GM12878 (cell line): ENCODE measurements around the gene GRK5. TPM values are rescaled to one million over a fixed set of nuclear protein-coding genes. Genes with fewer than 3 reads are reported as not detected.

Experiments used
- ATAC-seq: fragments of 200-7000 bp; cut with Tn5 transposase; 3 replicates; pipeline ENCODE4 v1.9.1; 2020; ENCODE audit warnings: mild to moderate bottlenecking, moderate library complexity
- BruUV-seq: library from RNA; stranded (reverse); fragments of 400-500 nt; replicated peaks from 2 replicates; lab custom pipeline; 2021; lab: Mats Ljungman, UMichigan
- CTCF ChIA-PET: fragments of 300-600 bp; sonication (Branson Sonifier 250); formaldehyde crosslinking; extraction: SDS; loops from one replicate; lab custom pipeline; 2021; ENCODE audit warnings: inconsistent platforms; lab: Yijun Ruan, JAX
- POLR2A ChIA-PET: fragments of 350-600 bp; formaldehyde crosslinking; extraction: SDS; loops from one replicate; lab custom pipeline; 2021; ENCODE audit warnings: inconsistent platforms; lab: Charles Lee
- RAD21 ChIA-PET: fragments of 300-600 bp; sonication (Branson Sonifier 250); formaldehyde crosslinking; loops from one replicate; lab custom pipeline; 2023; ENCODE audit warnings: antibody characterized with exemption; ENCODE audit not compliant: unreplicated experiment; lab: Charles Lee
- SMC1A ChIA-PET: fragments of 300-600 bp; sonication (Branson Sonifier 250); formaldehyde crosslinking; loops from one replicate; lab custom pipeline; 2023; ENCODE audit not compliant: unreplicated experiment, uncharacterized antibody; lab: Charles Lee
- DNase-seq: peaks from one replicate; pipeline ENCODE4 v3.0.0-alpha.2; 2011; ENCODE audit warnings: low read depth, low spot score
- FAIRE-seq: peaks from 3 replicates; lab custom pipeline; 2011; peaks lifted over from hg19 to GRCh38; lab: Jason Lieb, UNC
- H2AFZ ChIP-seq: 2 replicates; pipeline ENCODE4 v1.6.0; 2011; ENCODE audit warnings: low read depth, low read length, control low read depth; ENCODE audit not compliant: control insufficient read depth
- H3K27ac ChIP-seq: 2 replicates; pipeline ENCODE4 v1.5.1; 2011; ENCODE audit warnings: control low read depth; ENCODE audit not compliant: control insufficient read depth, insufficient read depth
- H3K27me3 ChIP-seq, 2 experiments: replicated peaks in 1 of 2; 2 replicates each; pipeline versions ENCODE4 v1.6.0 to v1.6.1; 2011; ENCODE audit warnings: low read length in 1 of 2; ENCODE audit not compliant: control insufficient read depth in 2 of 2, insufficient read depth in 2 of 2
- H3K36me3 ChIP-seq, 2 experiments: 2 replicates each; pipeline ENCODE4 v1.5.1; 2011; ENCODE audit warnings: low read length in 1 of 2; ENCODE audit not compliant: control insufficient read depth in 2 of 2, insufficient read depth in 2 of 2
- H3K4me1 ChIP-seq: 2 replicates; pipeline ENCODE4 v1.6.1; 2011; ENCODE audit warnings: mild to moderate bottlenecking, low read length, moderate library complexity, mixed read lengths; ENCODE audit not compliant: control insufficient read depth, insufficient read depth
- H3K4me2 ChIP-seq: 2 replicates; pipeline ENCODE4 v1.6.0; 2011; ENCODE audit warnings: control low read depth; ENCODE audit not compliant: control insufficient read depth, insufficient read depth
- H3K4me3 ChIP-seq: fragments of 200-600 bp; sonication (generic); 2 replicates; pipeline ENCODE4 v1.5.1; 2016
- H3K79me2 ChIP-seq: 2 replicates; pipeline ENCODE4 v1.6.0; 2011; ENCODE audit warnings: low read length; ENCODE audit not compliant: control insufficient read depth, insufficient read depth
- H3K9ac ChIP-seq: 2 replicates; pipeline ENCODE4 v1.8.0; 2011; ENCODE audit warnings: low read length, control low read depth, mixed read lengths; ENCODE audit not compliant: control insufficient read depth, insufficient read depth
- H3K9me3 ChIP-seq: replicated peaks from 3 replicates; pipeline ENCODE4 v1.5.1; 2011; ENCODE audit warnings: mild to moderate bottlenecking, low read length; ENCODE audit not compliant: control insufficient read depth, insufficient read depth
- H4K20me1 ChIP-seq: 2 replicates; pipeline ENCODE4 v1.6.0; 2011; ENCODE audit not compliant: control insufficient read depth, insufficient read depth
- CHD1 ChIP-seq: IDR thresholded peaks from 2 replicates; pipeline ENCODE4 v1.6.1; 2012; ENCODE audit warnings: low read depth, low read length, improper control_type of control experiment
- CREB1 ChIP-seq: IDR thresholded peaks from 2 replicates; pipeline ENCODE4 v1.6.1; 2012; ENCODE audit warnings: low read depth, mild to moderate bottlenecking, inconsistent platforms
- EED ChIP-seq: sonication (generic); IDR thresholded peaks from 2 replicates; pipeline ENCODE4 v1.6.1; 2016; ENCODE audit warnings: antibody characterized with exemption, low read depth
- ELK1 ChIP-seq: IDR thresholded peaks from 2 replicates; pipeline ENCODE4 v1.6.1; 2012; ENCODE audit warnings: low read depth, low read length, improper control_type of control experiment
- ETV6 ChIP-seq, 2 experiments: fragments of 450-650 bp in 1 of 2; IDR thresholded peaks in 1 of 2; conservative IDR thresholded peaks in 1 of 2; 2 replicates each; pipeline ENCODE4 v1.6.1; 2014; ENCODE audit warnings: antibody characterized with exemption in 1 of 2, borderline replicate concordance in 1 of 2, low read depth in 1 of 2, mild to moderate bottlenecking in 1 of 2, moderate library complexity in 1 of 2
- GABPA ChIP-seq: IDR thresholded peaks from 2 replicates; pipeline ENCODE4 v1.6.1; 2014; ENCODE audit warnings: antibody characterized with exemption, low read depth, mild to moderate bottlenecking, inconsistent platforms
- IRF4 ChIP-seq: IDR thresholded peaks from 2 replicates; pipeline ENCODE4 v1.6.1; 2011; ENCODE audit warnings: low read depth, low read length
- KLF5 ChIP-seq: fragments of 450-650 bp; IDR thresholded peaks from 2 replicates; pipeline ENCODE4 v1.6.1; 2014; ENCODE audit warnings: mild to moderate bottlenecking; ENCODE audit not compliant: partially characterized antibody
- NFIC ChIP-seq: IDR thresholded peaks from 2 replicates; pipeline ENCODE4 v1.6.1; 2012; ENCODE audit warnings: low read depth, mild to moderate bottlenecking, inconsistent platforms, low read length, moderate library complexity
- PBX3 ChIP-seq: IDR thresholded peaks from 2 replicates; pipeline ENCODE4 v1.6.1; 2011; ENCODE audit warnings: mild to moderate bottlenecking, low read depth, low read length, moderate library complexity; ENCODE audit not compliant: insufficient replicate concordance
- RCOR1 ChIP-seq: conservative IDR thresholded peaks from 2 replicates; pipeline ENCODE4 v1.6.1; 2012; ENCODE audit warnings: low read depth, low read length, improper control_type of control experiment
- RUNX3 ChIP-seq: IDR thresholded peaks from 2 replicates; pipeline ENCODE4 v1.6.1; 2012; ENCODE audit warnings: low read length, inconsistent platforms
- STAT1 ChIP-seq: fragments of 450-650 bp; conservative IDR thresholded peaks from 2 replicates; pipeline ENCODE4 v1.6.1; 2014; ENCODE audit warnings: antibody characterized with exemption, mild to moderate bottlenecking
- STAT3 ChIP-seq: IDR thresholded peaks from 2 replicates; pipeline ENCODE4 v1.6.1; 2011; ENCODE audit warnings: low read depth, low read length, improper control_type of control experiment
- TCF7 ChIP-seq: IDR thresholded peaks from 2 replicates; pipeline ENCODE4 v1.6.1; 2014; ENCODE audit warnings: antibody characterized with exemption, borderline replicate concordance
- YBX1 ChIP-seq: fragments of 450-650 bp; IDR thresholded peaks from 2 replicates; pipeline ENCODE4 v1.6.1; 2016; ENCODE audit warnings: antibody characterized with exemption
- ZNF592 ChIP-seq: fragments of 450-650 bp; IDR thresholded peaks from 2 replicates; pipeline ENCODE4 v1.6.1; 2017; ENCODE audit warnings: mild to moderate bottlenecking, moderate library complexity
- WGBS: methylation state at CpG from one replicate; pipeline ENCODE4 v1.1.6; 2016; ENCODE audit warnings: low lambda C conversion rate; ENCODE audit not compliant: insufficient replicate concordance, insufficient coverage; ENCODE audit errors: missing lambda C conversion rate; 5-methylcytosine and 5-hydroxymethylcytosine counted together
- in situ Hi-C: fragments of 300-500 bp; cut with MboI; formaldehyde crosslinking; loops from 9 replicates; pipeline ENCODE4 v1.14.3; 2018; ENCODE audit warnings: mixed read lengths
- intact Hi-C: fragments of 100-400 bp; cut with micrococcal nuclease; formaldehyde crosslinking; loops from one replicate; pipeline ENCODE4 v1.14.2; 2022; ENCODE audit not compliant: unreplicated experiment
- polyA plus RNA-seq, 11 experiments: library from polyadenylated mRNA; depleted of rRNA in 4 of 11; unstranded in 6 of 11; stranded (reverse) in 5 of 11; fragments of >200 nt; fragmentation: Nextera tagmentation in 4 of 11; fragmentation: Illumina TruSeq in 1 of 11; extraction: Ambion mirVana in 4 of 11; extraction: Trizol in 1 of 11; gene quantifications; 1 replicate in 1 of 11; 2 replicates in 10 of 11; pipeline versions ENCODE4 v1.2.1 to v1.2.3, GENCODE V29; 2011 to 2016; ENCODE audit warnings: inconsistent platforms in 2 of 11, missing spikeins in 2 of 11, low read depth in 1 of 11
- total RNA-seq, 4 experiments: library from RNA; depleted of rRNA in 3 of 4; stranded (reverse); fragments of >200 nt in 3 of 4; fragmentation: Illumina TruSeq in 1 of 4; extraction: Trizol in 1 of 4; gene quantifications; 2 replicates each; pipeline versions ENCODE4 v1.2.1 to v1.2.3, GENCODE V29; 2013 to 2021
- TF ChIP-seq, protein P1 (sequence below): fragments of 150-350 bp; IDR thresholded peaks from 2 replicates; pipeline ENCODE4 v1.6.1; 2014; ENCODE audit warnings: mild to moderate bottlenecking, low read depth, low read length

The GRK5 gene
- total and polyA plus RNA-seq, 10 of the 15 experiments (the other 5 are each of a cell fraction or from before 2014, with no cell fraction given): 0.11 to 22.1 (median 10.0) TPM

DNA sequence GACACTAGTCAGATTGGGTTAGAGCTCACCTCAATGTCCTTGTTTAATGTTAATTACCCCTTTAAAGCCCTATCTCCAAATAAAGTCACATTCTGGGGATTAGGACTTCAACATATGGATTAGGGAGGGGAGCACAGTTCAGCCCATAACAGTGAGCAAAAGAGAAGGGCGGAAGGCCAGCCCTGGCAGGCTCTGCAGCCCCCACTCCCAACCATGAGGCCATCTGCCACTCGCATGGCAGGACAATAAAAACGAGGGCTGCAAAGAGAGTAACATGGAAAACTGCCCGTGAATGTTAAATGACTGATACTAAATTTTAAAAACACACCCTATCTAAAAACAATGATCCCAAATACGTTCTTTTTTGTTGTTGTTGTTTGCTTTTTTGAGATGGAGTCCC is 296.4 kb downstream of the GRK5 start:
- Histone ChIP-seq H4K20me1 (no peaks in the 10 kb centered on the region), H2AFZ (no peak overlapping the region), H3K4me2 (no peak overlapping the region), H3K4me3 (no peak overlapping the region), H3K36me3 (peaks cover 7 to 13% of the 10 kb centered on the region in 2 experiments; a peak in 3 of 4 replicates), H3K79me2 (no peaks in the 10 kb centered on the region), H3K27me3 (no peaks in the 10 kb centered on the region), H3K27ac (no peak overlapping the region), H3K4me1 (peaks cover 17% of the 10 kb centered on the region), H3K9me3 (no peaks in the 10 kb centered on the region), H3K9ac (no peak overlapping the region)
- no peak for DNase-seq
- ChIA-PET SMC1A (no interaction called here), POLR2A (no interaction called here), CTCF (interaction anchor here (1.1 kb wide), 1 partner anchor 14 kb away, joined by 3 read pairs; no protein-coding TSS in a partner anchor), RAD21 (no interaction called here)
- WGBS: 93% methylated on average over 5 of the region's 5 CpGs
- ATAC-seq: no peak
- no peak for FAIRE-seq
- intact Hi-C loops (no loop called here), in situ Hi-C loops (no loop called here)
- no TSS peak for BruUV-seq
- TF ChIP-seq STAT3: no peak
- TF ChIP-seq YBX1: no peak
- no peak for TF ChIP-seq ETV6 (conservative IDR thresholded peaks at IDR 0.05 in 1 of 2, IDR thresholded peaks at IDR 0.05 in 1 of 2; ENCODE audit: borderline replicate concordance in 1 of 2, low read depth in 1 of 2)
- TF ChIP-seq, protein P1, sequence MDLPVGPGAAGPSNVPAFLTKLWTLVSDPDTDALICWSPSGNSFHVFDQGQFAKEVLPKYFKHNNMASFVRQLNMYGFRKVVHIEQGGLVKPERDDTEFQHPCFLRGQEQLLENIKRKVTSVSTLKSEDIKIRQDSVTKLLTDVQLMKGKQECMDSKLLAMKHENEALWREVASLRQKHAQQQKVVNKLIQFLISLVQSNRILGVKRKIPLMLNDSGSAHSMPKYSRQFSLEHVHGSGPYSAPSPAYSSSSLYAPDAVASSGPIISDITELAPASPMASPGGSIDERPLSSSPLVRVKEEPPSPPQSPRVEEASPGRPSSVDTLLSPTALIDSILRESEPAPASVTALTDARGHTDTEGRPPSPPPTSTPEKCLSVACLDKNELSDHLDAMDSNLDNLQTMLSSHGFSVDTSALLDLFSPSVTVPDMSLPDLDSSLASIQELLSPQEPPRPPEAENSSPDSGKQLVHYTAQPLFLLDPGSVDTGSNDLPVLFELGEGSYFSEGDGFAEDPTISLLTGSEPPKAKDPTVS: no peak
- TF ChIP-seq IRF4: no peak
- TF ChIP-seq NFIC: no peak
- no peak for TF ChIP-seq TCF7
- no peak for TF ChIP-seq EED
- no peak for TF ChIP-seq CHD1
- TF ChIP-seq GABPA: no peak
- no peak for TF ChIP-seq CREB1
- TF ChIP-seq ZNF592: no peak
- TF ChIP-seq KLF5: no peak
- TF ChIP-seq PBX3: no peak
- no peak for TF ChIP-seq ELK1
- TF ChIP-seq RUNX3: no peak
- TF ChIP-seq RCOR1: no peak
- no peak for TF ChIP-seq STAT1
